CD4-positive, alpha-beta memory T cell (primary cell): ENCODE measurements around the gene SLMAP. TPM values are rescaled to one million over a fixed set of nuclear protein-coding genes. Genes with fewer than 3 reads are reported as not detected.

Experiments used
- CTCF ChIA-PET: fragments of 350-600 bp; sonication (Branson Sonifier 250); formaldehyde crosslinking; loops from one replicate; lab custom pipeline; 2021; ENCODE audit warnings: inconsistent platforms; ENCODE audit not compliant: partially characterized antibody; lab: Charles Lee
- POLR2A ChIA-PET: fragments of 350-600 bp; sonication (Branson Sonifier 250); formaldehyde crosslinking; loops from one replicate; lab custom pipeline; 2021; ENCODE audit not compliant: partially characterized antibody; lab: Charles Lee
- DNase-seq, 5 donors: peaks; one replicate each; pipeline versions ENCODE4 v3.0.0 to v3.0.0-alpha.2; 2020 to 2022; ENCODE audit warnings: mixed read lengths in 1 of 5
- H3K27ac ChIP-seq: one replicate; pipeline ENCODE4 v1.7.0; 2013; ENCODE audit warnings: low read depth, low read length
- H3K27me3 ChIP-seq: 2 replicates; pipeline ENCODE4 v1.7.0; 2013; ENCODE audit warnings: mild to moderate bottlenecking, low read length, moderate library complexity; ENCODE audit not compliant: insufficient read depth
- H3K36me3 ChIP-seq: 2 replicates; pipeline ENCODE4 v1.7.0; 2013; ENCODE audit warnings: mild to moderate bottlenecking, low read length, moderate library complexity; ENCODE audit not compliant: insufficient read depth
- H3K4me1 ChIP-seq: 2 replicates; pipeline ENCODE4 v1.7.0; 2013; ENCODE audit warnings: mild to moderate bottlenecking, low read length, moderate library complexity; ENCODE audit not compliant: insufficient read depth
- H3K4me3 ChIP-seq, 2 donors: one replicate each; pipeline ENCODE4 v1.7.0; 2013; ENCODE audit warnings: low read length in 2 of 2, mild to moderate bottlenecking in 1 of 2
- H3K9me3 ChIP-seq, 2 donors: one replicate each; pipeline ENCODE4 v1.7.0; 2013; ENCODE audit warnings: low read length in 2 of 2, control low read depth in 1 of 2; ENCODE audit not compliant: control insufficient read depth in 1 of 2
- H3K27ac Mint-ChIP-seq, 7 donors: one replicate each; pipeline ENCODE4 v1.8.0; 2020 to 2021; ENCODE audit warnings: mixed read lengths in 7 of 7, mild to moderate bottlenecking in 6 of 7, inconsistent platforms in 3 of 7, moderate library complexity in 3 of 7
- H3K27me3 Mint-ChIP-seq, 2 donors: one replicate each; pipeline ENCODE4 v1.8.0; 2020 to 2021; ENCODE audit warnings: mixed read lengths in 2 of 2
- H3K36me3 Mint-ChIP-seq, 2 donors: one replicate each; pipeline ENCODE4 v1.8.0; 2020 to 2021; ENCODE audit warnings: mixed read lengths in 2 of 2, inconsistent platforms in 1 of 2, mild to moderate bottlenecking in 1 of 2
- H3K4me1 Mint-ChIP-seq, 4 donors: one replicate each; pipeline ENCODE4 v1.8.0; 2020 to 2021; ENCODE audit warnings: mixed read lengths in 4 of 4, mild to moderate bottlenecking in 1 of 4
- H3K4me3 Mint-ChIP-seq, 8 donors: one replicate each; pipeline ENCODE4 v1.8.0; 2020 to 2021; ENCODE audit warnings: mixed read lengths in 8 of 8, mild to moderate bottlenecking in 7 of 8, moderate library complexity in 6 of 8, inconsistent platforms in 3 of 8
- H3K9me3 Mint-ChIP-seq, 8 donors: one replicate each; pipeline ENCODE4 v1.8.0; 2020 to 2021; ENCODE audit warnings: mixed read lengths in 8 of 8, mild to moderate bottlenecking in 5 of 8, inconsistent platforms in 3 of 8, moderate library complexity in 1 of 8
- intact Hi-C: fragments of 100-400 bp; cut with micrococcal nuclease; formaldehyde crosslinking; loops from one replicate; pipeline ENCODE4 v1.15.1; 2023
- polyA plus RNA-seq, 2 donors: library from polyadenylated mRNA; unstranded; fragments of 300-500 nt; fragmentation: Illumina TruSeq; gene quantifications; one replicate each; pipeline ENCODE4 v1.2.3, GENCODE V29; 2021
- total RNA-seq, 2 experiments: library from RNA; stranded (reverse); gene quantifications; one replicate each; pipeline ENCODE4 v1.2.3, GENCODE V29; 2021

The SLMAP gene
- total and polyA plus RNA-seq, 4 experiments from 2014 or later = 17.5 to 69.0 (median 43.0) TPM

- H3K36me3 ChIP-seq = no peaks in the 10 kb centered on the region
- no peaks in the 10 kb centered on the region for H3K27me3 ChIP-seq
- no peaks in the 10 kb centered on the region for H3K9me3 ChIP-seq
- H3K4me1 ChIP-seq = no peaks in the 10 kb centered on the region
- H3K27ac ChIP-seq = no peak overlapping the region
- no peak overlapping the region for H3K4me3 ChIP-seq
- intact Hi-C loops = no loop called here
- Mint-ChIP-seq H3K4me3 (no peak overlapping the region), H3K27me3 (peaks cover 0 to 2% of the 10 kb centered on the region in 2 donors), H3K4me1 (no peaks in the 10 kb centered on the region), H3K9me3 (no peaks in the 10 kb centered on the region), H3K36me3 (no peaks in the 10 kb centered on the region), H3K27ac (no peak overlapping the region)
- CTCF ChIA-PET = no interaction called here
- POLR2A ChIA-PET = no interaction called here
- DNase-seq = no peak
Observed at GRCh38 chr3:57949785-57950615, 193.9 kb downstream of the SLMAP start.

GRCh38 chr3:57951066-57951882 is 195.2 kb downstream of the SLMAP start:
- ChIA-PET CTCF (no interaction called here), POLR2A (no interaction called here)
- H3K4me3 Mint-ChIP-seq = no peak overlapping the region
- H3K4me1 Mint-ChIP-seq = no peaks in the 10 kb centered on the region
- DNase-seq = no peak
- H3K4me3 ChIP-seq = no peak overlapping the region
- no peaks in the 10 kb centered on the region for H3K36me3 ChIP-seq
- H3K4me1 ChIP-seq = no peaks in the 10 kb centered on the region
- H3K27ac ChIP-seq = no peak overlapping the region
- H3K27ac Mint-ChIP-seq = no peak overlapping the region
- intact Hi-C loops = no loop called here
- peaks cover 0 to 2% of the 10 kb centered on the region in 2 donors for H3K27me3 Mint-ChIP-seq
- H3K27me3 ChIP-seq = no peaks in the 10 kb centered on the region
- no peaks in the 10 kb centered on the region for H3K36me3 Mint-ChIP-seq
- no peaks in the 10 kb centered on the region for H3K9me3 ChIP-seq
- H3K9me3 Mint-ChIP-seq = no peaks in the 10 kb centered on the region

DNA sequence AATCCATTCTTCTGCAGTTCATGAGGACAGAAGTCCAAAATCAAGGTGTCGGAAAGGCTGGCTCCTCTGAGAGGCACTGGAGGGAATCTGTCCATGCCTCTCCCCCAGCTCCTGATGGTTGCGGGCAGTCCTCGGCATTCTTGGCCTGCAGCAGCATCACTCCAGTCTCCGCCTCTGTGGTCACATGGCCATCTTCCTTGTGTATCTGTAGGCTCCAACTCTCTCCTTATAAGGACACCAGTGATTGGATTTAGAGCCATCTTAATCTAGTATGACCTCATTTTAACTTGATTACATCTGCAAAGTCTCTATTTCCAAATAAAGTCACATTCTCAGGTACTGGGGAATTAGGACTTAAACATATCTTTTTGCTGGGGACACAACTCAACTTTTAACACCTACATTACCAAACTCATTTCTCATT is 196.1 kb downstream of the SLMAP start:
- ChIA-PET POLR2A (no interaction called here), CTCF (no interaction called here)
- H3K4me3 Mint-ChIP-seq = no peak overlapping the region
- peaks cover 0 to 2% of the 10 kb centered on the region in 2 donors for H3K27me3 Mint-ChIP-seq
- Histone ChIP-seq H3K36me3 (no peaks in the 10 kb centered on the region), H3K27me3 (no peaks in the 10 kb centered on the region), H3K27ac (no peak overlapping the region), H3K4me1 (no peaks in the 10 kb centered on the region), H3K9me3 (no peaks in the 10 kb centered on the region), H3K4me3 (no peak overlapping the region)
- H3K27ac Mint-ChIP-seq = no peak overlapping the region
- H3K9me3 Mint-ChIP-seq = no peaks in the 10 kb centered on the region
- no peaks in the 10 kb centered on the region for H3K36me3 Mint-ChIP-seq
- intact Hi-C loops = no loop called here
- H3K4me1 Mint-ChIP-seq = no peaks in the 10 kb centered on the region
- DNase-seq = no peak

- Mint-ChIP-seq H3K27me3 (peaks cover 0 to 2% of the 10 kb centered on the region in 2 donors), H3K4me3 (no peak overlapping the region), H3K9me3 (peaks cover 0 to 1% (median under 1%) of the 10 kb centered on the region in 8 donors), H3K27ac (no peak overlapping the region), H3K36me3 (no peaks in the 10 kb centered on the region), H3K4me1 (no peaks in the 10 kb centered on the region)
- H3K4me1 ChIP-seq = no peaks in the 10 kb centered on the region
- intact Hi-C loops = no loop called here
- CTCF ChIA-PET = no interaction called here
- H3K4me3 ChIP-seq = no peak overlapping the region
- POLR2A ChIA-PET = no interaction called here
- DNase-seq = no peak
- no peak overlapping the region for H3K27ac ChIP-seq
- no peaks in the 10 kb centered on the region for H3K9me3 ChIP-seq
- no peaks in the 10 kb centered on the region for H3K36me3 ChIP-seq
- no peaks in the 10 kb centered on the region for H3K27me3 ChIP-seq
Observed at GRCh38 chr3:57952651-57953050, 196.5 kb downstream of the SLMAP start.

DNA sequence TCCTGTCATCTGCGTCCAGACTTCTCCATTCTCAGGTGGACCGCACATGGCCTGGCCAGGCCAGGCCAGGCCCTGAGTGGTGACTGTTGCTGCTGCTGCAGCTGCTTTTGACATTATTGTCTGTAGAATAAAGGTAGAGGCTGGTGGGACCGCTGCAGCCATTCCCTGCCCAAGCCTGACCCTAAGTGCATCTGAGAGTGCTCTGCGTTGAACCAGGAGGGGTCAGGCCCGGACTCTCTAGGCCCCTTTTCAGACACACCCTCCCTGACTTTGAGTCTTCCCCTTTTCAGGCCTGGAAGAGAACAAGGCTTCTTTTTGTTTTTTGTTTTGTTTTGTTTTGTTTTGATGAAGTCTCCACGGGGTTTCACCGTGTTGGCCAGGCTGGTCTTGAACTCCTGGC is 197.5 kb downstream of the SLMAP start:
- no peak for DNase-seq
- Mint-ChIP-seq H3K4me1 (no peaks in the 10 kb centered on the region), H3K27me3 (peaks cover 0 to 2% of the 10 kb centered on the region in 2 donors), H3K9me3 (peaks cover 0 to 6% (median 4%) of the 10 kb centered on the region in 8 donors), H3K4me3 (no peak overlapping the region), H3K27ac (peak overlapping the region in 1 of 7 donors; percentile 55), H3K36me3 (no peaks in the 10 kb centered on the region)
- Histone ChIP-seq H3K4me1 (no peaks in the 10 kb centered on the region), H3K27ac (no peak overlapping the region), H3K4me3 (no peak overlapping the region), H3K9me3 (no peaks in the 10 kb centered on the region), H3K36me3 (no peaks in the 10 kb centered on the region), H3K27me3 (no peaks in the 10 kb centered on the region)
- intact Hi-C loops = no loop called here
- ChIA-PET CTCF (no interaction called here), POLR2A (no interaction called here)

DNA sequence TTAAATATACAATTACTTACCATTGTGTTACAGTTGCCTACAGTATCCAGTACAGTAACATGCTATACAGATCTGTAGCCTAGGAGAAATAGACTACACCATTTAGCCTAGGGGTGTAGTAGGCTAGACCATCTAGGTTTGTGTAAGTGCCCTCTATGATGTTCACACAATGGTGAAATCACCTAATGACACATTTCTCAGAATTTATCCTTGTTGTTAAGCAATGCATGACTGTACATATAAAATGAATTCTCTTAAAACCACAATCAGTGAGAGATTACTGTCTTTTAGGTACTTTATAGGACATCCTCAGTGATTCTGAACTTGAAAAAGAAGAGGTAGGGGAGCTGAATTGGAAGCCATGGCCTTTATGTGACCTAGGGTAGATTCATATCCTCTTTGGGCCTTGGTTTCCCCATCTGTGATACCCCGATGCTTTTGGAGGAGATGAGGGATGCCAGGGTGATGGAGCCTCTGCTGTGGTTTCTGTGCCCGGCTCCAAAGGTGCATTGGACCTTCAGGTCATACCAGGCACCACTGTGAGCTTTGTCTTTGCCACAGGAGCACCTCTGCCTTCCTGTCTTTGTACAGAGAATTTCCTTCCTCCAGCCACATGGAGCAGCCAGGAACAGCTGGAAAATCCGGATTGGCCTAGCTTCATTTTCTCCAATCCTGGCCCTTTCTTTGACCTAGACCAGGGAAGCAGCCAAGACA is 200.2 kb downstream of the SLMAP start:
- Mint-ChIP-seq H3K9me3 (peaks cover 0 to 6% (median 4%) of the 10 kb centered on the region in 8 donors), H3K4me1 (no peaks in the 10 kb centered on the region), H3K36me3 (no peaks in the 10 kb centered on the region), H3K27ac (no peak overlapping the region), H3K27me3 (no peaks in the 10 kb centered on the region), H3K4me3 (no peak overlapping the region)
- no peak for DNase-seq
- Histone ChIP-seq H3K27me3 (no peaks in the 10 kb centered on the region), H3K27ac (no peak overlapping the region), H3K4me1 (no peaks in the 10 kb centered on the region), H3K9me3 (no peaks in the 10 kb centered on the region), H3K36me3 (no peaks in the 10 kb centered on the region), H3K4me3 (no peak overlapping the region)
- intact Hi-C loops = no loop called here
- ChIA-PET CTCF (interaction anchor here (1.1 kb wide), 1 partner anchor 14 kb away, joined by 3 read pairs; no protein-coding TSS in a partner anchor), POLR2A (no interaction called here)

DNA sequence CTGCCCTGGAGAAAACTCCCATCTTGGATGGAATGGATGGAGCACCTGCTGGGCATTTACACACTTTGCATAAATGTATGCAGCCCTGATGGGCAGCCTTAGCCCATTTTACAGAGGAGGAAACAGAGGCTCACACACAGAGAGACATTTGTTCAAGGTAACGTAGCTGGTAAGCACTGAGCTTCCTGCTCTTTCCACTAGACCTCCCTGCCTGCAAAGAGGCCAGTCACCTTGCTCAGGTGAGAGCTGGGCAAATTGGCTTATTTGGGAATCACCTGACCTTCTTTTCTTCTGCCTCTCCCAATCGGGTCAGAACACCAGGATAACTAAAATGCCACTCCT is 200.7 kb downstream of the SLMAP start:
- ChIA-PET CTCF (interaction anchor here (1.1 kb wide), 1 partner anchor 14 kb away, joined by 3 read pairs; no protein-coding TSS in a partner anchor), POLR2A (no interaction called here)
- intact Hi-C loops = no loop called here

More for the DNA sequence above, 200.7 kb downstream of the SLMAP start:
- no peak for DNase-seq
- no peaks in the 10 kb centered on the region for H3K27me3 ChIP-seq
- H3K4me3 Mint-ChIP-seq = no peak overlapping the region
- H3K27ac Mint-ChIP-seq = peak overlapping the region in 1 of 7 donors; percentile 41
- H3K4me3 ChIP-seq = no peak overlapping the region
- H3K27ac ChIP-seq = no peak overlapping the region
- H3K36me3 ChIP-seq = no peaks in the 10 kb centered on the region
- H3K4me1 ChIP-seq = no peaks in the 10 kb centered on the region
- no peaks in the 10 kb centered on the region for H3K9me3 ChIP-seq
- H3K4me1 Mint-ChIP-seq = no peaks in the 10 kb centered on the region
- H3K27me3 Mint-ChIP-seq = no peaks in the 10 kb centered on the region
- no peaks in the 10 kb centered on the region for H3K36me3 Mint-ChIP-seq
- H3K9me3 Mint-ChIP-seq = peaks cover 0 to 6% (median 4%) of the 10 kb centered on the region in 8 donors
